ENCODE data around the gene EPHB4.

- TF ChIP-seq CTCF (IDR thresholded peaks at IDR 0.05; ENCODE audit: low read length): no peak
- no peak for TF ChIP-seq EZH2 (optimal IDR thresholded peaks at IDR 0.05; ENCODE audit: low read depth, low read length)
- no peak for TF ChIP-seq EZH2phosphoT487 (IDR thresholded peaks at IDR 0.05; ENCODE audit: low read length)
Measured at GRCh38 chr7:100860702-100861615, 33.6 kb upstream of the EPHB4 start.

Measured in MM.1S (cell line).